Fibroblast of skin of right quadriceps (primary cell): Measurements from ENCODE around the gene ZDHHC11B.
"Not testable (repeated sequence)": the region's sequence is repeated elsewhere in the genome, so short reads cannot be mapped to it uniquely, and the experiment has no call there.

Experiments
- DNase-seq: peaks from one replicate; pipeline ENCODE4 v3.0.0-alpha.2; 2013

ZDHHC11B gene

DNA sequence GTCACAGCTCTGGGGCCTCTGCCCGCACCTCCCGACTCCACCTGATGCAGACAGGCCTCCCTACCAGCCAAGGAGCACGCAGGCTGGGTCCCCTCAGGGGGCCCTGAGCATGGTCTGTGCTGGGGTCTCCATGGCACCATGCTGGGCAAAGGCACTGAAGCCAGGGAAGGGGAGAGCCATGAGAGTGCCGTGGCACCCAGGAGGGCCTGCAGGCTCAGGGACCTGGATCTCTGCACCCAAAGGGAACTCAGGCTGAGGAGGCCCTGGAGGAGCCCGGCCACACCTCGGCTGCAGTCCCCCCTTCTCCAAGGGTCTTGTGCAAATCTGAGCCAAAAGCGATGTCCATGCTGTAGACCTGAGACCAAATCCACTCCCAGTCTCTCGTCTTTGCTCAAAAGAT is 32.5 kb downstream of the ZDHHC11B start:
- DNase-seq: not testable (repeated sequence)

- DNase-seq: no peak
These were observed 33.0 kb downstream of the ZDHHC11B start for GRCh38 chr5:751496-751895.

- DNase-seq: not testable (repeated sequence)
These were observed 34.3 kb downstream of the ZDHHC11B start for GRCh38 chr5:750226-750625.

GRCh38 chr5:749101-749670 is 35.3 kb downstream of the ZDHHC11B start:
- DNase-seq: no peak

DNA sequence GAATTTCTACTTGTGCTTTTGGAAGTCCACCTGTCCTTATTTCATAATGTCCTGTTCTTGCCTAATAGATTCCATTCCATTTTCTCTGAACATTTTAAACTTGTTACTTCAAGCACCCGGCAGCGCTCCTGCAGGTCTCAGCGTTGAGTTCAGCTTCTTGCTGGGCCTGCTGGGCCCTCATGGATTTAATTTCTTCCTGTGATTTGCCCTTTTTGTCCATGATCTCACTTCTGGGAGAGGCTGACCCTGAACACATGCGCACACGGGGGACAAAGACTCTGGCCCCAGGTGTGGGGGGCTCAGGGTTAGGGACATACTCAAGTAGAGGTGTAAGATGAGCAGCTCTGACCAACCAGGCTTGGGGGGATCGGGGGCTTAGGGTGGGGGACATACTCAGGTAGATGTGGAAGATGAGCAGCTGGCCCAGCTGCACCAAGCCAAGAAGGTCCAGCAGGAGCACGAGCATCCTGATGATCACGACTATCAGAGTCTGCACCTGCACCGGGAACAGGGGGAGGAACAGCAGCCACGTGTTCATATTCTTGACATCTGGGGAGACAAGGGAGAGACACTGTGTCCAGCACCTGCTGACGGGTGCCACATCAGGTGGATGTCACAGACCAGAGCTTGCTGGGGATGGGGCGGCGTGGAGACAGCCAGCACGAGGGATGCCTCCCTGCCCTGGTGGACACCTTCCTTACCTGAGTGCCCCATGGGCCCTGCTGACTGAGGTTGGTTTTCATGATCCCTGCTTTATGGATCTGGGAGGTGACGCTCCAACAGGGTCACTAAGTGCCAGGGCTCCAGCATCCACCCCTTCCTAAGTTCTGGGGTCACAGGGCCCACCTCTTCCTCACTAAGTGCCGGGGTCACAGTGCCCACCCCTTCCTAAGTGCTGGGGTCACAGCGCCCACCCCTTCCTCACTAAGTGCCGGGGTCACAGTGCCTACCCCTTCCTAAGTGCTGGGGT is 36.2 kb downstream of the ZDHHC11B start:
- not testable (repeated sequence) for DNase-seq

- DNase-seq: not testable (repeated sequence)
These were observed 37.2 kb downstream of the ZDHHC11B start for GRCh38 chr5:747303-747844.

- DNase-seq: no peak
These were observed 38.2 kb downstream of the ZDHHC11B start for GRCh38 chr5:746258-746761.

DNA sequence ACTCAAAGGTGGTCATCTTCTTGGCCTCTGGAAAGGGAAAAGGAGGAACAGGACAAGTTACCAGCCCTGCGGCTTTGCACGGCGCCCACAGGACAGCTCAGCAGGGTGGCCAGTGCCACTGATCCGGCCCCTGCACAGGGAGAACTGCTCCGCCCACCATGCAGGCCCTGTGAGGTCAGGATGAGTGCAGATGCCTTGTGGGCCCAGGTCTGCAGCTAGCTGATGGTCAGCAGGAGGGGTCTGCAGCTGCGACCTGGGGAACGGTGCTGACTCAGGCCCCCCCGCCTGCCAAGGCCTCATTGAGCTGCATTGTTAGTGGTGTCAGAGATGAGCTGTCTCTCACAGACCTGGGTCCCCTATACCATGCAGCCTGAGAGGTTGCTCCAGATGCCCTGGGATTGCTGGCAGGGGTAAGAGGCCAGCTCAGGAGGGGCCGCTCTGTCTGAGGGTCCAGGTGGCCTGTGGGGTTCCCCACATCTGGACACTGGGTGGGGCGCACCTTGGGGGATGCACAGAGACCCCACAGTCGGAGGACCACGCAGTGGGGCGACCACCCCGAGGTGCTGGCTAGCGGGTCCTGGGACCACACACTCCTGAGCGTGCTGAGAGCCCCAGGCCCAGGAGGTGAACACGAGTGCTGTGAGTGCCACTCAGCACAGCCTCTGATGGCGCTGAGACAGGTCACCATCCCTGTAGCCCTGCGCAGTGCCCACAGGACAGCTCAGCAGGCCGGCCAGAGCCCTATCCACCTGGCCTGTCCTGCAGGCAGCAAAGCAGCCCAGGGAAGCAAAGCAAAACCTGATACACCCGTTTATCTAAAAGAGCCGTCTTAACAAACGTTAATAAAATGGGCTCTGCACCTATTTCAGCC is 39.0 kb downstream of the ZDHHC11B start:
- not testable (repeated sequence) for DNase-seq

GRCh38 chr5:743696-744404 is 40.7 kb downstream of the ZDHHC11B start:
- DNase-seq: not testable (repeated sequence)

DNA sequence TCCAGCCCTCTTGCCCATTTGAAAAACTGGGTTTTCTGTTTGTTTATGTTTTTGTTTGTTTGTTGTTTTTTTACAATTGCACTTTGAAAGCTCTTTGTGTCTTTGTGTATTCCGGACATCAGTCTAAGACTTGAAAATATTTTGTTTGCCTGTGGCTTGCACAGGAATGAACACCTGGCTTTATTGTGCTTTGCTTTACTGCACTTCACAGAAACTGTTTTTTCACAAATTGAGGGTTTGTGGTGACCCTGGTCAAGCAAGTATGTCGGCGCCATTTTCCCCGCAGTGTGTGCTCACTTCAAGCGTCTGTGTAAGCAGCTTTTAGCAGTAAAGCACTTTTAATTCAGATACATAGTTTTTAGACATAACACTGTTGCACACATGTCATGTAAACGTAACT is 42.3 kb downstream of the ZDHHC11B start:
- DNase-seq: not testable (repeated sequence)

DNA sequence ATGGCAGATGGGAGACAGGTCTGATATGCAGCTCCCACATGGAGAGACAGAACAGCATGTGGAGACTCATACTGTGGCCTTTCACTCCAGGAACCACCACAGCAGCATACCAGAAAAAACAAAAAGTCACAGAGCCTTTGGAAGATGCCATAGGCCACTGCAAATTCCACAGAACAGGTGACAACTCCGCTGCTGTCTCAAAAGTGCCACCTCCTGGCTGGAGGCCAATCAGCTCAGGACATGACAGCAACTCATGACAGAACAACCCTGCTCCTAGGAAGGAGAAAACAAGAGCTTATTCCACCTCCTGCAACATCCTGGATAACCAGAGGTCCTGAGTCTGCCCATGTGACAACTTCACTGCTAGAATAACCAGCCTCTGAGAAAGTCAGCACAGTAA is 50.4 kb downstream of the ZDHHC11B start:
- not testable (repeated sequence) for DNase-seq

GRCh38 chr5:732754-733454 is 51.6 kb downstream of the ZDHHC11B start:
- not testable (repeated sequence) for DNase-seq

DNA sequence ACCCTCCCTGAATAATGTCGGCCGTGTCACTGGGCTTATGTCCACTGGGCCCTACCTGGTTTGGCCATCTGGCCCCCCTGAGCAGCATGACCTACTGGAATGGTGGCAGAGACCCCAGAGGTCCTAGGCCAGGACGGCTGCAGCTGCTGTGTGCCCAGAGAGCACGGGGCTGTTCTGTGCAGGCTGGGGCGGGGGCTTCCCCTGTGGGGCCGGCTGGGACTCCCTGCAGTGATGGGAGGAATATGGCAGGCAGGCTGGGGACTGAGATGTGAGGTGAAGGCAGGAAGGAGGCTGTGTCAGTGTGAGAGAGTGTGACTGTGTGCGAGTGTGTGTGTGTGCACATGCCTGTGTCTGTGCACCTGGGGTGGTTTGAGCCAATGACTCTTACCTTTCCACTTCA is 55.3 kb downstream of the ZDHHC11B start:
- DNase-seq: not testable (repeated sequence)

DNA sequence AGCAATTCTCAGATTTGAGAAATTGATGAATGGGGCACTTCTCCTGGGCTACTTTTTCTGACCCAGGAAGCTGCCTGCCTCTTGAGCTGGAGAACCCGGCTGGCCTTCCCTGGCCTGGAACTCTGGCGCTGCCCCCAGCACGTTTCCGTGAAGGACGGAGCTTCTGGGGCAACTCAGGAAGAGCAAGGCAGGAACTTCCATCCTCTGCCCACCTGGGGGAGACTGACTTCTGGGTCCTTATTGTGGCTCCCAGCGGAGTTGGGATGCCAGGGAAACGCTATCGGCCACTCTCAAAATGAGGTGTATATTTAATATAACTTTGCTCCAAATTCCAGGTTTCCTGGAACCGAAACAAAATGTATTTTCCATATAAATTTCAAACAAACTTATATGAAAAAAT is 57.4 kb downstream of the ZDHHC11B start:
- not testable (repeated sequence) for DNase-seq

GRCh38 chr5:723865-724264 is 60.7 kb downstream of the ZDHHC11B start:
- DNase-seq: not testable (repeated sequence)

DNA sequence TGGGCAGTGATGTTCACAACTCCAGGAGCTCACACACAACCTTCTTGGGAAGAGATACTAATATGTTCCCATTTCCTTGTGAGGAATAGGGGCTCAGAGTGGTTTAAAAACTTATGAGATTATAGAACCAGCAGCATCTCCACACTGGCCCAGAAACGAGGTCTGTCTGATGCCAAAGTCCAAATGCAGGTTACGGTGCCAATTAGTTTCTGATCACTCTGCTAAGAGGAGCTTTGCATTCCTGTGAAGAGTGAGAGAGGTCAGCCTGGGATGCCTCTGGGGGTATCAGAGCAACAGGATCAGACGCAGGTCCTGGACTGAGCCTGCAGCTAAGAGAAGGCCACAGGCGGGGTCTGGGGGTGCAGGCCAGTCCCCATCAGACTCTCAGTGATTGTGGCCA is 61.2 kb downstream of the ZDHHC11B start:
- not testable (repeated sequence) for DNase-seq

GRCh38 chr5:719379-719778 is 65.2 kb downstream of the ZDHHC11B start:
- DNase-seq: not testable (repeated sequence)

DNA sequence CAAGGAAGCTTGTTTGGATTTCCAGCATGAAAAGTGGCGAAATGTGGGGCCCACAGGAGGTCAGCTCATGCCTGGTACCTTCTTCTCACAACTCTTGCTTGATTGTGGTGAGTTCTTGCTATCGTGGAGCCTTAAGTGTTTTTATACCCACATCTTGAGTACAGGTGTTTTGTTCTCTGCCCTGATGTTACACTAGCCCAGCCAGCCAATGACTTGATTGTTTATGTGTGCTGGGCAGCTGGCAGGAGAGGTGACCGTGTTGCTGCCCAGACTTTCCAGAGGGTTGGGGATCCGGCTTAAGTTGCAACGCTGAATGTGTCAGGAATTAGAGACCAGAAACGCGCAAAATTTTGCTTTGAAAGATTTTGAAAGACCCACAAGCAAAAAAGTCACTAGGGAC is 67.4 kb downstream of the ZDHHC11B start:
- no peak for DNase-seq

GRCh38 chr5:716740-717139 is 67.8 kb downstream of the ZDHHC11B start:
- DNase-seq: not testable (repeated sequence)

GRCh38 chr5:715636-716035 is 68.9 kb downstream of the ZDHHC11B start:
- not testable (repeated sequence) for DNase-seq
